HG03045 (cell line): ENCODE measurements around the gene IZUMO1.
"Not testable (repeated sequence)": the region's sequence is repeated elsewhere in the genome, so short reads cannot be mapped to it uniquely, and the experiment has no call there.

Source experiments
- ATAC-seq: cut with Tn5 transposase; IDR thresholded peaks from one replicate; pipeline ENCODE4 v1.9.1; 2021; ENCODE audit warnings: mild to moderate bottlenecking, moderate library complexity; ENCODE audit not compliant: unreplicated experiment

The IZUMO1 gene

DNA sequence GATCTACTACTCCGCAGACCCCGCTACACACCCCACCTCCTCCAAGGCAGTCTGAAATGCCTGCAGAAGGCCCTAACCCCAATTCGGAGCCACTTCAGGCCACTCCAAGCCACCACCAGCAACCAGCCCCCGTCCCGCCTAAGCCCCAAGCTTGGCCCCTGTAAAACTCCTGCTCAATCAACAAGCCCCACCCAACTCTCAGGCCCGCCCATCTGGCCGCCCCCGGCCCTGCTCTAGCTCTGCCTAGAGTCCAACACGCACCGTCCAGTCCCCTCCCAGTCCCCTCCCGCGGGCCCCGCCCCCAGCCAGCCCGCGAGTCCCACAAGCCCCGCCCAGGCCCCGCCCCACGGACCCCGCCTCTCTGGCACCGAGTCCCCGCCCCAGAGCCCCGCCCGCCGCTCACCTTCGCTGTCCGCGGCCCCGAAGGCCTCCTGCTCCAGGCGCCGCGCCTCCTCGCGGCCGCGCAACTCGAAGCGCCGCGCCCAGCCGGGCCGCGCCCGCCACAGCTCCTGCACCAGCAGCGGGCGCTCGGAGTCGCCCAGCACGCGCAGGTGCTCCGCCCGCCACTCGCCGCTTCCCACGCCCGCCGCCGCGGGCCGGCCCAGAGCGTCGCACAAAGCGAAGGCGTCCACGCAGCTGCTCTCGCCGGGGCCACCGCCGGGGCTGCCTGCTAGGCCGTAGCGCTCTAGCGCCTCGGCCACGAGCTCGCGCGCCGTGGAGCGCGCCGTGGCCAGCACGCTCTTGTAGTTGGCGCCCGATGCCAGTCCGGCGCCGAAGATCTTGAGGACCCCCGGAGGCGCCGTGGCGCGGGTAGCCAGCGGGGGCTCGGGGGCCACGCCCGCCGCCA is 7.9 kb downstream of the IZUMO1 start:
- ATAC-seq, result peak; percentile 64

DNA sequence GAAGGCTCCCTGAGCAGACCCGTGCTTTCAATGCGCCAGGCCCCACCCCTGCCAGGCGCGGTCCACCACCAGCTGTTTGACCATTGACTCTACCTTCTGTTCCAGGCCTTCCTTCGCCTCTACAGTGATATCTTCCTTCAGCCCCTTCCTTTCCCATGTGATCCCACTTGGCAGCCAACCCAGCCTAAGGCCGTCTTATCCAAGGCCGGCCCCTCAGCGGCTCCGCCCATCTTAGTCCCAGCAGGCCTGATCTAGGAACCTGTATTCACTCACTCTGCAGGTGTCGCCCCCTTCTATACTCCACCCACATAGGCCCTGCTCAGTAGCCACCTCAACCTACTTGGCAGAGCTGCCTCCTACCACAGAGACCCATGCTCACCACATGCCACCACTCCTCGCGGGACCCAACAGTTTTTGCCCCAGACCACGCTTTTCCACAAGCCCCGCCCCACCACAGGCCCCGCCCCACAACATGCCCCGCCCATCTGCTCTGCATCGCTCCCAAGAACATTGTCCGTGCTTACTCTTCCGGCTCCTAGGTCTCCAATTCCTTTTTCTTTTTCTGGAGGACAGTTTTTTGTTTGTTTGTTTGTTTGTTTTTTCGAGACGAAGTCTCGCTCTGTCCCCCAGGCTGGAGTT is 9.2 kb downstream of the IZUMO1 start:
- no peak for ATAC-seq

DNA sequence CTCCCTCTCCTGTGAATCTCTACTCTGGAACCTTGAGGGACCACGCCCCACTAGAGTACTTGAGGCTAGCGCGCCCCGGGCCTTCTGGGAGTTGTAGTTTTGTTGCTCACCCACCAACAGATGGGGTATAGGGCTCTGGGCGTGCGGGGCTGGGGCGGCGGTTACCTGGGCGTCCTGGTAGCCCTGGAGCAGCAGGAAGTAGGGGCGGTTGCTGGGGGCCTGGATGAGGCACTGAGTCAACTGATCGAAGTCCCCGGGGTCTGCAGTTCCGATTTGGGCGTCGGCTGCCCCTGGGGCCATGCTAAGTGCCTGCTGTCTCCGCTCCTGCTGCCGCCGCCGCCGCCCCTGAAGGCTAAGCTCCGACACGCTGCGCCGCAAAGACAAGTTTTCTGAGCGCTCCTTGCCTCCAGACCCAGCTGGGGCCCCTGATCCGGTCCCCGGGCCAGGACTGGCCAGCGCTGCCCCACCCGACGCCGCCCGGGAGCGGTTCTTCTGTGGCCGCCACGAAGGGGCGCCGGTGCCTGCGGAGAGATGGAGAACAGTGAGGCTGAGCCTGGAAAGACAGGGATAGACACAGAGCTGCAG is 11.6 kb downstream of the IZUMO1 start:
- ATAC-seq, result no peak

DNA sequence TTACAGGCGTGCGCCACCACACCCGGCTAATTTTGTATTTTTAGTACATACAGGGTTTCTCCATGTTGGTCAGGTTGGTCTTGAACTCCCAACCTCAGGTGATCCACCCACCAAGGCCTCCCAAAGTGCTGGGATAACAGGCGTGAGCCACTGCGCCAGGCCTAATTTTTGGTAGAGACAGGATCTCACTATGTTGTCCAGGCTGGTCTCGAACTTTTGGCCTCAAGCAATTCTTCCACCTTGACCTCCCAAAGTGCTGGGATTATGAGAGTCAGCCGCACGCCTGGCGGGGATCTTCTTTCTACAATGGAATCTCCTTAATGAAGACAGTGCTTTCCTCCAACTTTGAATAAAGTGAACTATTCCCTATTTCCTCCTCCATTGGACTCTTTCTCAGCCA is 12.1 kb downstream of the IZUMO1 start:
- no peak for ATAC-seq

DNA sequence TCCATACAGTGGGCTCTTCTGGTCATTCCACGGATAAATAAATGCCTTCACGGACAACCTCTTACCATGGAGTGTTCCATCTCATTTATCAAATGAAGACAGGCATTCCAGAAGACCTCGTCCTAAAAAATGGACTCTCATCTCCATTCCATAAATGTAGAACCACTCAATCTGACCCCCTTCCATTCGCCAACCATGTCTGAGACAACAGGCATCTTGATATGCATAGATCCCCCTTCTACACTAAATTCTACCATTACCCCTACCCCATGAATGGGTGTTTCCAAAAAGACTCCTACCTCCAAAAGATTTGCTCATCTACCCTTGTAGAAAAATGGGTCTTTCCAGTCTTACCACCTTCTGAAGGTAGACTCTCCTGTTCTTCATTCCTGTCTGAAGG is 15.3 kb downstream of the IZUMO1 start:
- no peak for ATAC-seq

DNA sequence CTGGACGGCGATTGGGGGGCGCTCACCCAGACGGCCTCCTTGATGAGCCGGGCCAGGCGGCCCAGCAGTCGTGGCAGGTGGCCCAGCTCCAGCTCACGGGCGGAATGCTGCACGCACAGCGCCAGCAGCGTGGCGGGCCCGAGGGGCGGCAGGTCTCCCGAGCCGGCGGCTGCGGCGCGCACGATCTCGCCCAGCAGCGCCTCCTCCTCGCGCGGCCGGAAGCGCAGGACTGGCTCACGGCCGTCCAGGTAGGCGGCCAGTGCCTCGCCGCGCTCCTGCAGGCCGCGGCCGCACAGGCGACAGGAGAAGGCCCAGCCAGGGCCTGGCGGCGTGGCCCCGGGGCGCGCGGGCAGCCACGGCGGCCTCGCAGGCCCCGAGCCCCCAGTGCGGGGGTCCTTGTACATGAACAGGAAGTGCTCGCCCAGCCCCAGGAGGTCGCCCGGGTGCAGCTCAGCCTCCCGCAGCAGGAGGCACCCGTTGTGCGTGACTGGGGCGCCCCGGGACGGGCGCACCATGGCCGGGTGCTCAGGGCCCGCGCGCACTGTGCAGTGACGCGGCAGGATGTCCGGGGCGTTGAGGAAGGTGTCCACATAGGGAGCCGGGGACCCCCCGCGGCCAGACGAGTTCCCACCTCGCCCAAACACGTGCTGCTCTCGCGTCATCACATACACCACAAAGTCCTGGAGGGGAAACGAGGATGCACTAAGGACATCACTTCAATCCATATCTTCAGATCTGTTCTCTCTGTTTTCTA is 17.6 kb downstream of the IZUMO1 start:
- no peak for ATAC-seq

DNA sequence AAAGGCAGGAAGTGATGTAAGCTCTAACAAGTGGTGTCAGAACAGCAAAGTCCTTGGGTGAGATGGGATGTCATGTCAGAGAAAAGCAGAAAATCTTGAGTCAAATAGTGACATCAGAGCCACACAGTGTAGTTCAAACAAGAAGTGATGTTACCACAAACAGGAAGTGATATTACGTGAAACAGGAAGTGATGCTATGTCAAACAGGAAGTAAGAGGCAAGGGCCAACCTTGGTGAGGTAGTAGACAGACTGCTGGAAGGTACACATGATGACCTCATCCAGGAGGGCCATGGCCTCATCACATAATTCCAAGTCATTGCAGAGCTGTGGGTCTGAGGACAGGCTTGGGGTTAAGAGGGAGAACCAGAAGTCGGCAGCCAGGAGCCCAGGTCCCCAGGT is 20.2 kb downstream of the IZUMO1 start:
- ATAC-seq, result no peak

DNA sequence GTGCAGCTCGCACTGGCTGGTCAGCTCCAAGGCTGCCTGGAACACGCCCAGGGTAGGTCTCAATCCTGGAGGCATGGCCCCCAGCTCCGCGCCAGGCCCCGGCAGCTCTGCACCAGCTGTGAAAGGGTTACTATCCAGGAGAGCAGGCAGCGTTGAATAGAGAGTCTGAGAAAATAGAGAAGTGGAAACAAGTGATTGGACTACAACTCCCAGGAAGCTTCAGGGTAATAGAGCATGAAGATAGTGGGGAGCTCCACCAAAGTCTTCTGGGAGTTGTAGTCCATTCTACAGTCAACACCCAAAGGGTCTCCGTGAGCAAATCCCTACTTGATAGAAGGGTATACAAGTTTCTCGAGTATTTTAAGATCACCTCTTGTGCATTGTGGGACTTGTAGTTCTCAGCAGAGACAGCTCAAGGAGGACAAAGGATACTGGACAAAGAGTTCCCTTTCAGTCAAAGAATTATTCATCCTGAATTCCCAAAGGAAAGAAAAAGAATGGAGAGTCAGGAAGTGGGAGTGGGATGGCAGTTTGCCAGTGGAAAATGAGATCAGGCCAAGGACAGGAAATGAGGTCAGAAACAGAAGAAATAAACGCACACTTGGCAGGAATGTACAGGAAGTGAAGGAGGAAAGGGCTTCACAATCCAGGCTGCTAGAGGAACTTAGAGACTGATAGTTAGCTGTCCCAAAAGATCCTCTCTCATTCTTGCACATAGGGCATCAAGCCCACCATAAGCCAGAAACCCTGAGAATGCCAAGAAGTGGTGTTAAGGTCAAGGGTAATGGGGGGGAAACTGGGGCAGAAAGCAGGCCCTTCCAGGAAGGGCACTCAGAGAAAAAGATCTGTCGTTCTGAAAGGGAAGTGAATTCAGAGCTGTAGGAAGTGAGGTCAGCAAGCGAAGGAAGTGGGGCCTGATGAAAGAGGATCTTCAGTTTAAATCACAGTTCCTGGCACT is 21.6 kb downstream of the IZUMO1 start:
- no peak for ATAC-seq

DNA sequence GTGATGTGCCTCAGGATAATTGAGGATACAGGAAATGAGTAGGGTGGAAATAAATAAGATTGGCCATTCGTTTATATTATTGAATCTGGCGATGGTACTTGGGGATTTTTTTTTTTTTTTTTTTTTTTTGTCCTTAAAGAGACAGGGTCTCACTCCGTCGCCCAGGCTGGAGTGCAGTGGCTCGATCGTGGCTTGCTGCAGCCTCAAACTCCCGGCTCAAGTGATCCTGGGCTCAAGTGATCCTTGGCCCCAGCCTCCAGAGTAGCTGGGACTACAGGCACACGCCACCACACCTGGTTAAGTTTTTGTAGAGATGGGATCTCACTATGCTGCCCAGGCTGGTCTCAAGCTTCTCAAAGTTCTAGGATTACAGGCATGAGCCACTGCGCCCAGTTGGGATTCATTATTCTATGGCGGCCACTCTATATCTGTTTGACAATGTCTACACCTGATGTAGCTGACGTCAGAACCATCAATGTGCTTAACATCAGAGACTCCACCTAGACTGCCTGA is 24.5 kb downstream of the IZUMO1 start:
- ATAC-seq, result no peak

DNA sequence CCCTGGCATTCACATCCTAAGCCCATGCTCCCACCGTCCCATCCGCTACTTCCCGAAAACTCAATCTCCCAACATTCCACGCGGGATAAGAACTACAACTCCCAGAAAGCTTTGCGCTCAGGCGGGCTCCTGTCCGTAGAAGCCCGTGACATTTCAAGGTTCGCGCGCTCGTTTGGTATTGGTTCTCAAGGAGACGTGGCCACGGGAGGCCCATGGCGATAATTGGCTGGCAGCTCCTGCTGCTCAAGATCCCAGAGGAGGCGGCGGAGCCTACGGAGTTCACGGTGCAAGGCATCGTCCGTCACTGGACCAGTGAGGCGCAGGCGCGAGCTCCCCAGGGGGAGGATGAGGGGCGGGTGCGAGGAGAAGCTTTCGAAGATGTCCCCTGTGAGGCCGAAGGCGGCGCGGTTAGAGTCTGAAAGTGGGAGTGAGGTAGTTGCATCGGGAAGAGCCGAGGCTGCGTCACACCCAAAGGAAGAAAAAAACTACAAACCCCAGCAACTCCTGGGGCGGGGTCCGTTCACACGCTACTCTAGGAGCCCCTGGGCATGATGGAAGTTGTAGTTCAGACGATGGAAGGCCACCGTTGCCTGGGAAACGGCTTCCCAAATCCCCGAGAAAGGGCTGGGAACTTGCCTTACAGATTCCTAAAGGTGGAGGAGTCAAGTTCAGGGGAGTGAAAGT is 26.0 kb downstream of the IZUMO1 start:
- peak; percentile 81 for ATAC-seq

DNA sequence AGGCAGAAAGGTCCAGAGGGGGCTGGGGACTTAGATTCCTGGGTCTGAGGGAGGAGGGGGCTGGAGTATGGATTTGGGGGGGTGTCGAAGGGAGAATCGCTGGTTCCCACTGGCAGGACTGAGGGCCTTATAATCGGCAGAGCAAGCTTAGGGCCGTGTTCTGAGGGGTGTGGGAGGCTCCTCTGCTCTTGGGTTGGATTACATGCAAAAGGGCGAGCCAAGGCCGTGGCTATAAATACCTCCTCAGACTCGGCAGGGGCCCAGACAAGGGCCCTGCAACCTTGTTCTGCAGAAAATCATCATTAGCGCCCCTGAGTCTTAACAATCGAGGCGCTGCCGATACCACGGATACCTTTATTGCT is 26.5 kb downstream of the IZUMO1 start:
- ATAC-seq, result no peak

DNA sequence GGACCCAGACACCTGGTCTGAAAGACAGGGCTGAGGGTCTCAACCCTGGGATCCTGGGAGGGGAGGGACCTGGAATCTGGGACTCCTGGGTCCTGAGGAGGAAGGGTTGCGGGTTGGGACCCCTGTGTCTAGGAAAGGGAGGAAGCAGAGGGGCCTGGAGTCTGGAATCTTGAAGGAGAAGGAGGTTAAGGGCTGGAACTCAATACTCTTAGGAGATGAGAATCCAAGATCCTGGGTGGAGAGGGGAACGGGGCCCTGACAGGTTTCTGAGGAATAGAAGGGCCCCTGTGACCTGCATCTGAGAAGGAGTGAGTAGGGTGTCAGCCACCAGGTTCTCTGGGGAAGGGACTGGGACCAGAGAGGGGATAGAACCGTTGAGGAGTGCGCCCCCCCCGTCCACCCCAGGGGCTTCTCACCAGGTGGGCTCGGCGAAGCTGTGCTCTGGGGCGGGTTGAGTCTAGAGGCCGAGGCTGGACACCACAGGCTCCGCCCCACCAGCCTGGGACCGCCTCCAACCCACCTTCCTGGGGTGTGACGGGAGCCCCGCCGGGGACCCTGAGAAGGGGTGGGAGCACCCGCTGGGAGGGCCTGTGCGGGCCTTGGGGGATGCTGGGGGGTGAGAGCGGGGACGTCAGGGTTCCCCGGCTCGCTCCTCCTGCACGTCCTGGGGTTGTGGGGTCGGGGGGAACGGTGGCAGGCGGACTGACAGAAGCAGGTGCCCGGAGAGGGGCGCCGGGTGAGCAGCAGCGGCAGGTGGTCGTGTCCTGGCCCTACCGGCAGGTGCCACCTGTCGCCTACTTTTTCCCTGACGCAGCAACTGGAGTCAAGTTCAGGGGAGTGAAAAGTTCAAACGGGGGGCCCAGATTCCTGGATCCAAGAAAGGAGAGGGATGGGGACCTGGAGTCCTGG is 27.2 kb downstream of the IZUMO1 start, which contains the start of gene MAMSTR:
Gene MAMSTR, minus strand, starts transcription at position 463 of the 909 bp plus-strand sequence. CDS start 694 bp downstream, outside the sequence.
- ATAC-seq, result no peak

DNA sequence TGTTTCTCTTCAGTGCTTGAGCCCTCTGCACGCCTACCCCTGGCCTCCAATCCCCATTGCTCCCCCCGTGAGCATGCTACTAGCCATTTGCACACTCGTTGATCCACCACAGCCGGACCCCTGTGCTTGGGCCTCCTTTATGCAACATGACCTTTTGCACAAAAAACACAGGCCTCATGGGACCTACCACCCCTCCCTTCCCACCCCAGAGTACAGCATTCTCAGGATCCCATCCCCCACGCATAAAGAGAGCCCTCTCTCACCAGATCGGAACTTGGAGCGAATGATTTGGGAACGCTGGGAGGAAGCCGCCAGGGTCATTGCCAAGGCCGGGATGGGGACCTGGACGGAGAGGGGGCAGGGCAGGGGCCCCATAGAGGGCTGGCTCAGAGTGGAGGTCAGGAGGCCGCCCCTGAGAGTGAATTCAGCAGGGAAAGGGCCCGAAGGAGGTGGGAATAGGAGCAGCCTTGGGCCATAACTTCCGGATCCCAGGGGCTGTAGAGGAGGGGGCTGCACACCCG is 27.9 kb downstream of the IZUMO1 start:
- no peak for ATAC-seq

DNA sequence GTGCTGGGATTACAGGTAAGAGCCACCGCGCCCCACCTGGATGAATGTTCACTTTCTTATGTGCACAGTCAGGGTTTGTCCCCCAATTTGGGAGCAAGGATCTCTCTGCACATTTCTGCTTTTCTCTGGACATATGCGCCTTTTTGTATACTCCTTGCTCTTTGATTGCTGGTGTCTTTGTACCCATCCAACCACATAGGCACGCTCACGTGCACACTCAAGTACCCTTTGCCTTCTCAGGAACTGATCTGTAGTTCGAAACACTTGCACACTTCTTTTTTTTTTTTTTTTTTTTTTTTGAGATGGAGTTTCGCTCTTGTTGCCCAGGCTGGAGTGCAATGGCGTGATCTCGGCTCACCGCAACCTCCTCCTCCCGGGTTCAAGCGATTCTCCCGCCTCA is 28.6 kb downstream of the IZUMO1 start:
- ATAC-seq, result not testable (repeated sequence)

DNA sequence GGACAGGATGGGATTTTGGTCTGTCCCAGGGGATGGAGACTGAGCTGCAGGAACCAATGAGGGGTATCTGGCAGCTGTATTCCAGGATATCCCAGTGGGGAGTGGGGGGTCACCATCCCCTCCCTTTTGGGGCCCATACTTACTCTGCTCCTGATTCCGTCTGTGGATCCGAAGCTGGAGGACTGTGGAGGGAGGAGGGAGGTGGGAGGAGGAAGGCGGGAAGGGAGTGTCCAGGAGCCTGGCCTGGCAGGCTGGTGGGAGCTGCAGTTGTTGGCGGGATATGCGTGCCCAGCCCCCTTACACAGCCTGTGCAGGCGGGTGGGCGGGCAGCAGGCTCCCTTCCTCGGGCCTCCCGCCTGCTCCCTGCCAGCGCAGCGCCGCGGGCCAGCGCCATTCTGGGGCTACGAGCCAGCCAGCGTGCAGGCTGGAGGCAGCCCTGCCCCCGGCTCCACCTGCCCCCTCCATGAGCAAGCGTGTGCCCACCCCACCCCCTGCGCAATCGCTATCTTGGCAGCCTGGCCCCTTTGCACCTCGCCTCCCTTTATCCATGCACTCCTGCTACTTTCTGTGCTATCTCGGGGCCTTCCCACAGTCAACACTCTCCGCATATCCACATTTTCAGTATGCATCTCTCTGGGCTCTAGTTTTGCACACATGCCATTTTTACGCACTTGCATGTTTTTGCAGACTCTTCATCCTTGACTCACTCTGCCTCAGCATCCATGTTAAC is 30.0 kb downstream of the IZUMO1 start:
- ATAC-seq, result no peak

DNA sequence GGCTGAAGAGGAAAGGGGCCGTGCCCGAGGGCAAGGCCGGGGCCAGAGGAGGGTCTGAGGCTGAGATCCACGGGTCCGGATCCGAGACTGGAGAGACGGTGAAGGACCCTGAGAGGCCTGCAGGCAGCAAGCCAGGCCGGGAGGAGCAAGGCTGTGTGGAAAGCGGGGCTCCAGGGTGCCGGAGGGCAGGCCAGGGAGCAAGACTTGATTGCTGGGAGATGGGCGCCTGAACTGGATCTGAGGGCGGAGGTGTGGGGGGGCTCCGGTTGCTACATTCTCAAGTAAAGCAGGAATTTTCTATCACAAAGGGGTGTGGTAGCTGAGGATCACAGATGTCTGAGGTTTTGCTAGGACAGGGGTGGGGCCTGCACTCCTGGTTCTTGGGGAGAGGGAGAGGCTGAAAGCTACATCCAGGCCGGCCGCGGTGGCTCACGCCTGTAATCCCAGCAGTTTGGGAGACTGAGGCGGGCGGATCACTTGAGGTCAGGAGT is 31.0 kb downstream of the IZUMO1 start:
- ATAC-seq, result no peak
